Stimulated activated CD8-positive, alpha-beta memory T cell treated with anti-CD3 and anti-CD28 coated beads, Interleukin-7, amount 100 ng/mL, for 48 hours (primary cell): ENCODE measurements around the gene UBL4A.

ENCODE experiments used
- DNase-seq, 2 donors: peaks; one replicate each; pipeline ENCODE4 v3.0.0-alpha.2; 2020; ENCODE audit warnings: low read depth in 1 of 2; ENCODE audit errors: extremely low read depth in 1 of 2

Gene UBL4A

GRCh38 chrX:154466036-154466435 is 20.4 kb downstream of the UBL4A start:
- DNase-seq, result no peak

- DNase-seq, result no peak
Measured at GRCh38 chrX:154465601-154466000, 20.8 kb downstream of the UBL4A start.

GRCh38 chrX:154464806-154465365 is 21.5 kb downstream of the UBL4A start:
- no peak for DNase-seq

- no peak for DNase-seq
Measured at GRCh38 chrX:154463611-154464220, 22.7 kb downstream of the UBL4A start.

- DNase-seq, result no peak
Measured at GRCh38 chrX:154462396-154462795, 24.0 kb downstream of the UBL4A start.

- DNase-seq, result no peak
Measured at GRCh38 chrX:154460326-154460725, 26.1 kb downstream of the UBL4A start.

GRCh38 chrX:154459832-154460231 is 26.6 kb downstream of the UBL4A start:
- DNase-seq, result no peak

GRCh38 chrX:154458954-154459778 is 27.2 kb downstream of the UBL4A start:
- no peak for DNase-seq

GRCh38 chrX:154458116-154458953 is 28.1 kb downstream of the UBL4A start, which contains the start of gene PLXNA3:
Gene PLXNA3, plus strand, starts transcription at chrX:154458281. Its CDS starts 1,903 bp downstream, at chrX:154460184.
- peak in 1 of 2 donors; percentile 28 for DNase-seq

- DNase-seq, result no peak
Measured at GRCh38 chrX:154457491-154458115, 28.8 kb downstream of the UBL4A start.

GRCh38 chrX:154452823-154453222 is 33.6 kb downstream of the UBL4A start:
- DNase-seq, result no peak

GRCh38 chrX:154450312-154450711 is 36.1 kb downstream of the UBL4A start:
- DNase-seq, result no peak

GRCh38 chrX:154449618-154450017 is 36.8 kb downstream of the UBL4A start:
- DNase-seq, result no peak

- DNase-seq, result no peak
Measured at GRCh38 chrX:154448484-154448883, 37.9 kb downstream of the UBL4A start.

GRCh38 chrX:154446430-154446829 is 40.0 kb downstream of the UBL4A start:
- no peak for DNase-seq

- no peak for DNase-seq
Measured at GRCh38 chrX:154445776-154446175, 40.6 kb downstream of the UBL4A start.

- DNase-seq, result no peak
Measured at GRCh38 chrX:154444755-154445246, 41.6 kb downstream of the UBL4A start.

GRCh38 chrX:154443992-154444754 is 42.2 kb downstream of the UBL4A start, which contains the start of gene FAM50A:
Gene FAM50A, plus strand, starts transcription at chrX:154444141. Its CDS starts 95 bp downstream, at chrX:154444236.
- DNase-seq, result peak in 1 of 2 donors; percentile 55

GRCh38 chrX:154443479-154443910 is 42.9 kb downstream of the UBL4A start:
- DNase-seq, result no peak
